ENCODE data around the gene NFIA.

The NFIA gene

GRCh38 chr1:61491497-61491896, 409.1 kb downstream of the NFIA start:
- no peak overlapping the region for H3K4me3 ChIP-seq (replicated peaks; ENCODE audit: low read depth, low read length)
- no peak for TF ChIP-seq CTCF (IDR thresholded peaks at IDR 0.05; ENCODE audit: low read depth, low read length, missing control alignments)
- no peak for DNase-seq (ENCODE audit: extremely low read depth, low read depth)

GRCh38 chr1:61494000-61494399, 411.6 kb downstream of the NFIA start:
- no peak for TF ChIP-seq CTCF (IDR thresholded peaks at IDR 0.05; ENCODE audit: low read depth, low read length, missing control alignments)
- DNase-seq (ENCODE audit: extremely low read depth, low read depth) = no peak
- no peak overlapping the region for H3K4me3 ChIP-seq (replicated peaks; ENCODE audit: low read depth, low read length)

GRCh38 chr1:61496501-61496900, 414.1 kb downstream of the NFIA start:
- no peak for TF ChIP-seq CTCF (IDR thresholded peaks at IDR 0.05; ENCODE audit: low read depth, low read length, missing control alignments)
- no peak for DNase-seq (ENCODE audit: extremely low read depth, low read depth)
- no peak overlapping the region for H3K4me3 ChIP-seq (replicated peaks; ENCODE audit: low read depth, low read length)

- no peak overlapping the region for H3K4me3 ChIP-seq (replicated peaks; ENCODE audit: low read depth, low read length)
- no peak for DNase-seq (ENCODE audit: extremely low read depth, low read depth)
- TF ChIP-seq CTCF (IDR thresholded peaks at IDR 0.05; ENCODE audit: low read depth, low read length, missing control alignments) = no peak
Observed at GRCh38 chr1:61497013-61497412, 414.7 kb downstream of the NFIA start.

GRCh38 chr1:61498342-61498741, 416.0 kb downstream of the NFIA start:
- H3K4me3 ChIP-seq (replicated peaks; ENCODE audit: low read depth, low read length) = no peak overlapping the region
- no peak for TF ChIP-seq CTCF (IDR thresholded peaks at IDR 0.05; ENCODE audit: low read depth, low read length, missing control alignments)
- no peak for DNase-seq (ENCODE audit: extremely low read depth, low read depth)

- no peak overlapping the region for H3K4me3 ChIP-seq (replicated peaks; ENCODE audit: low read depth, low read length)
- no peak for TF ChIP-seq CTCF (IDR thresholded peaks at IDR 0.05; ENCODE audit: low read depth, low read length, missing control alignments)
- DNase-seq (ENCODE audit: extremely low read depth, low read depth) = no peak
Observed at GRCh38 chr1:61501971-61502916, 419.9 kb downstream of the NFIA start.
